ENCODE results near the gene SNX5.
A peak's percentile ranks its signal among the peaks of the same experiment; 100 is the strongest.

The SNX5 gene

DNA sequence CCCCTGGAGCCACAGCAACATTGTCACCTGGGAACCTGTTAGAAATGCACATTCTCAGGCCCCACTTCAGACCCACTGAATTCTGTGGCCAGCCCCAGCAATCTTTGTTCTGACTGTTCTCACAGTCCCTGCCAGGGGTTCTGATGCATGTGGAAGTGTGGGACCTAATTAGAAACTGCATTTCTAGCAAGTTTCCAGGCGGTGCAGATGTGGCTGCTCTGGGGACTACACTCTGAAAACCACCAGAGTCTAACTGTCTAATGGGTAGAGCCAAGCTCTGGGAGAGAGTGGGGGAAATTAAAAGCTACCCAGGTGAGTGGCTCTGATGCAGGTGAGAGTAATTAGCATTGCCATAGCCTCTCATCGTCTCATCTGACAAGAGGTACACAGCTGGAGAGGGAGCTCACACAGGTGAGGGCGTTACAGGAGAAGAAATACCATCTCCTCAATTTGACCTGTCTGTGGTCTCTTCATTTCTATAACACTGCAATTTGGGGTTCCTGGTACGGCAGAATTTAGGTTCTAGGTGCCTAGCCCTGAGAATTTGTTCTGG lies 66.0 kb downstream of the SNX5 start:
- H3K27ac ChIP-seq (ENCODE audit: low read depth, low read length), result no peak overlapping the region

DNA sequence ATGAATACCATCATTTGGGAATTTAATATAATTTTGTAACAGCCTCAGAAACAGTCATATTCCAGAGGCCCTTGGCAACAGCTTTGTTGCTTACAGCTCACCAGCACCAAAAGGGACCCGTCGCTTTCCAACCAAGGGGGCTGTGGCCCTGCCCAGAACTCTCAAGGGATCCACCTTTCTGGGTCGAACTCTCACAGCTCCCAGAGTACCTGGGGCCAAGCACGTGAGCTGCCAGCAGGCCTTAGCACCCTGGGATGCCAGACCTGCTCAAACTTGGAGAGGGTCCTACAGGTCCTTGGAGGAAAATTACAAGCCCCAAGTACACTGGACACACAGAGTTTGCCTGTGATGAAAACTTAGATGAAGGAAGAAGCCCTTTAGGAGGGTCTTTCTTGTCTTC lies 66.6 kb downstream of the SNX5 start:
- no peaks in the 10 kb centered on the region for H3K79me2 ChIP-seq (ENCODE audit: insufficient read depth, low read length)
- no peak overlapping the region for H3K27ac ChIP-seq (ENCODE audit: low read depth, low read length)
- no peaks in the 10 kb centered on the region for H4K20me1 ChIP-seq (ENCODE audit: low read depth, low read length)
- no peak overlapping the region for H2AFZ ChIP-seq (ENCODE audit: low read depth, low read length, severe bottlenecking)
- no peaks in the 10 kb centered on the region for H3F3A ChIP-seq (ENCODE audit: insufficient read depth)
- no peak overlapping the region for H3K4me2 ChIP-seq (ENCODE audit: low read depth, low read length, poor library complexity, severe bottlenecking)
- TF ChIP-seq EZH2phosphoT487 (conservative IDR thresholded peaks at IDR 0.05; ENCODE audit: low read length), result no peak
- TF ChIP-seq, protein P1, sequence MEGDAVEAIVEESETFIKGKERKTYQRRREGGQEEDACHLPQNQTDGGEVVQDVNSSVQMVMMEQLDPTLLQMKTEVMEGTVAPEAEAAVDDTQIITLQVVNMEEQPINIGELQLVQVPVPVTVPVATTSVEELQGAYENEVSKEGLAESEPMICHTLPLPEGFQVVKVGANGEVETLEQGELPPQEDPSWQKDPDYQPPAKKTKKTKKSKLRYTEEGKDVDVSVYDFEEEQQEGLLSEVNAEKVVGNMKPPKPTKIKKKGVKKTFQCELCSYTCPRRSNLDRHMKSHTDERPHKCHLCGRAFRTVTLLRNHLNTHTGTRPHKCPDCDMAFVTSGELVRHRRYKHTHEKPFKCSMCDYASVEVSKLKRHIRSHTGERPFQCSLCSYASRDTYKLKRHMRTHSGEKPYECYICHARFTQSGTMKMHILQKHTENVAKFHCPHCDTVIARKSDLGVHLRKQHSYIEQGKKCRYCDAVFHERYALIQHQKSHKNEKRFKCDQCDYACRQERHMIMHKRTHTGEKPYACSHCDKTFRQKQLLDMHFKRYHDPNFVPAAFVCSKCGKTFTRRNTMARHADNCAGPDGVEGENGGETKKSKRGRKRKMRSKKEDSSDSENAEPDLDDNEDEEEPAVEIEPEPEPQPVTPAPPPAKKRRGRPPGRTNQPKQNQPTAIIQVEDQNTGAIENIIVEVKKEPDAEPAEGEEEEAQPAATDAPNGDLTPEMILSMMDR (IDR thresholded peaks at IDR 0.05; ENCODE audit: insufficient read depth, low read length, poor library complexity, severe bottlenecking), result no peak
- no peaks in the 10 kb centered on the region for H3K9me3 ChIP-seq (ENCODE audit: insufficient read depth, low read length)
- no peak overlapping the region for H3K9ac ChIP-seq (ENCODE audit: low read length)
- H3K36me3 ChIP-seq (ENCODE audit: low read length), result no peaks in the 10 kb centered on the region
- no peaks in the 10 kb centered on the region for H3K9me2 ChIP-seq (replicated peaks; ENCODE audit: insufficient read depth, low read length)
- no peak overlapping the region for H3K4me3 ChIP-seq (ENCODE audit: insufficient read depth, low read length, poor library complexity, severe bottlenecking)
- no peaks in the 10 kb centered on the region for H3K27me3 ChIP-seq (ENCODE audit: low read length)

More for the DNA sequence above, 66.0 kb downstream of the SNX5 start:
- H3K4me3 ChIP-seq (ENCODE audit: insufficient read depth, low read length, poor library complexity, severe bottlenecking), result no peak overlapping the region
- no peaks in the 10 kb centered on the region for H3K36me3 ChIP-seq (ENCODE audit: low read length)
- H3K4me2 ChIP-seq (ENCODE audit: low read depth, low read length, poor library complexity, severe bottlenecking), result no peak overlapping the region
- no peaks in the 10 kb centered on the region for H3K9me3 ChIP-seq (ENCODE audit: insufficient read depth, low read length)
- H3K79me2 ChIP-seq (ENCODE audit: insufficient read depth, low read length), result no peaks in the 10 kb centered on the region
- no peaks in the 10 kb centered on the region for H3K27me3 ChIP-seq (ENCODE audit: low read length)
- H4K20me1 ChIP-seq (ENCODE audit: low read depth, low read length), result no peaks in the 10 kb centered on the region
- no peak overlapping the region for H3K9ac ChIP-seq (ENCODE audit: low read length)
- TF ChIP-seq EZH2phosphoT487 (conservative IDR thresholded peaks at IDR 0.05; ENCODE audit: low read length), result no peak
- TF ChIP-seq, protein P1 (IDR thresholded peaks at IDR 0.05; ENCODE audit: insufficient read depth, low read length, poor library complexity, severe bottlenecking), result no peak
- H3K9me2 ChIP-seq (replicated peaks; ENCODE audit: insufficient read depth, low read length), result no peaks in the 10 kb centered on the region
- H2AFZ ChIP-seq (ENCODE audit: low read depth, low read length, severe bottlenecking), result no peak overlapping the region
- no peaks in the 10 kb centered on the region for H3F3A ChIP-seq (ENCODE audit: insufficient read depth)

DNA sequence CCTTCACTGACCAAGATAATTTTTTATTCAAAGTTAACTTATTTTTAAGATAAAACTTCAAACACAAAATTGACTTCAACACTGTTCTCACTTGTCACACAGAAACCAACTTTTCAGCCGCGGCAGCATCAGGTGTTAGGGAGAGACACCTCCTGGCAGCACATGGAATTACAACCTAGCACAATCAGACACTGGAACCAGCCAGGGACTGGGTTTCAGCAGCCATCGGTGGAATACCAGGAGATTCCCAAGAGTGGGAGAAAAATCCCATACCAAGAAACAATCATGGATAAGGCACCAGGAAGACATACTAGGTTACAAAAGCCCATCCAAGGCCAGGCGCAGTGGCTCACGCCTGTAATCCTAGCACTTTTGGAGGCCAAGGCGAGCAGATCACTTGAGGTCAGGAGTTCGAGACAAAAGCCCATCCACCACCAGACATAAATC lies 70.0 kb downstream of the SNX5 start:
- Histone ChIP-seq H2AFZ (ENCODE audit: low read depth, low read length, severe bottlenecking) (no peak overlapping the region), H3K4me3 (ENCODE audit: insufficient read depth, low read length, poor library complexity, severe bottlenecking) (no peak overlapping the region), H3K4me2 (ENCODE audit: low read depth, low read length, poor library complexity, severe bottlenecking) (no peak overlapping the region), H3K9me3 (ENCODE audit: insufficient read depth, low read length) (no peaks in the 10 kb centered on the region), H3K36me3 (ENCODE audit: low read length) (no peaks in the 10 kb centered on the region), H4K20me1 (ENCODE audit: low read depth, low read length) (no peaks in the 10 kb centered on the region), H3K9ac (ENCODE audit: low read length) (no peak overlapping the region), H3F3A (ENCODE audit: insufficient read depth) (no peaks in the 10 kb centered on the region), H3K27ac (ENCODE audit: low read depth, low read length) (no peak overlapping the region), H3K9me2 (replicated peaks; ENCODE audit: insufficient read depth, low read length) (no peaks in the 10 kb centered on the region), H3K79me2 (ENCODE audit: insufficient read depth, low read length) (no peaks in the 10 kb centered on the region), H3K27me3 (ENCODE audit: low read length) (no peaks in the 10 kb centered on the region)
- TF ChIP-seq, protein P1 (IDR thresholded peaks at IDR 0.05; ENCODE audit: insufficient read depth, low read length, poor library complexity, severe bottlenecking), result peak; percentile 82
- no peak for TF ChIP-seq EZH2phosphoT487 (conservative IDR thresholded peaks at IDR 0.05; ENCODE audit: low read length)

Data from SU-DHL-6 (cell line).